ENCODE data around the gene LAMA1. TPM values are rescaled to one million over a fixed set of nuclear protein-coding genes. Genes with fewer than 3 reads are reported as not detected.

LAMA1 gene
- total RNA-seq, 1 experiment from 2014 or later = not detected

- ChIA-PET CTCF (no interaction called here), POLR2A (ENCODE audit: low non-redundant PET) (no interaction called here)
- no TSS peak for BruUV-seq (replicated peaks)
- no peak overlapping the region for H3K27ac ChIP-seq (ENCODE audit: low read depth, low read length, poor library complexity, severe bottlenecking)
- TF ChIP-seq CTCF (conservative IDR thresholded peaks at IDR 0.05; ENCODE audit: low read depth, low read length) = no peak
- no peak for TF ChIP-seq EZH2 (IDR thresholded peaks at IDR 0.05; ENCODE audit: borderline replicate concordance, low read depth, low read length, poor library complexity, severe bottlenecking)
- intact Hi-C loops (cut with micrococcal nuclease; ENCODE audit: unreplicated experiment) = no loop called here
- no peak overlapping the region for H3K4me3 ChIP-seq (ENCODE audit: low read depth, low read length, poor library complexity, severe bottlenecking)
- no peaks in the 10 kb centered on the region for H3K27me3 ChIP-seq (replicated peaks; ENCODE audit: insufficient read depth, low read depth, low read length, poor library complexity)
- peaks cover 3% of the 10 kb centered on the region for H3K9me3 ChIP-seq (ENCODE audit: low read depth, low read length, poor library complexity, severe bottlenecking)
- no peaks in the 10 kb centered on the region for H3K36me3 ChIP-seq (ENCODE audit: insufficient read depth, low read length, poor library complexity, severe bottlenecking)
- no peaks in the 10 kb centered on the region for H3K4me1 ChIP-seq (ENCODE audit: insufficient read depth, low read length, poor library complexity, severe bottlenecking)
- no peak for DNase-seq (ENCODE audit: low spot score)
These were observed 80.1 kb downstream of the LAMA1 start for GRCh38 chr18:7037470-7037869.

DNA sequence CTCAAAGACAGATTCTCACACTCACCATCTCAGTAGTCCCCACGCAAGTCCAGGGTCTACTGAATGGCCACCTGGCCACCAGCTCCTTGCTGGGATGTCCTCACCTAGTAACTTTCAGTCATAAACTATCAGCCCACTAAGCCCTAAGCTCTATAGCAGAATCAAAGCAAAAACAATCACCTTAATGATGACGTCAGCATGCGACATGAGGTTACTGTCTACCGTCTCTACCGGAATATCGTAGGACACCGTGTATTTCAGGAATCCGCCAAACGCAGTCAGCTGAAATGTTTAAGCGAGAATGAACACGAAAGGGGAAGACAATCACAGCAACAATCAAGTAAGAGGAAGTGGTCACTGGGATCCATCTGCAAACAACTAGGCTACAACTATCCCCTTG is 81.8 kb downstream of the LAMA1 start:
- H3K36me3 ChIP-seq (ENCODE audit: insufficient read depth, low read length, poor library complexity, severe bottlenecking) = no peaks in the 10 kb centered on the region
- ChIA-PET CTCF (no interaction called here), POLR2A (ENCODE audit: low non-redundant PET) (no interaction called here)
- H3K27me3 ChIP-seq (replicated peaks; ENCODE audit: insufficient read depth, low read depth, low read length, poor library complexity) = no peaks in the 10 kb centered on the region
- no peaks in the 10 kb centered on the region for H3K4me1 ChIP-seq (ENCODE audit: insufficient read depth, low read length, poor library complexity, severe bottlenecking)
- TF ChIP-seq CTCF (conservative IDR thresholded peaks at IDR 0.05; ENCODE audit: low read depth, low read length) (no peak), EZH2 (IDR thresholded peaks at IDR 0.05; ENCODE audit: borderline replicate concordance, low read depth, low read length, poor library complexity, severe bottlenecking) (no peak)
- intact Hi-C loops (cut with micrococcal nuclease; ENCODE audit: unreplicated experiment) = no loop called here
- no peak overlapping the region for H3K27ac ChIP-seq (ENCODE audit: low read depth, low read length, poor library complexity, severe bottlenecking)
- H3K9me3 ChIP-seq (ENCODE audit: low read depth, low read length, poor library complexity, severe bottlenecking) = peaks cover 6% of the 10 kb centered on the region
- BruUV-seq (replicated peaks) = no TSS peak
- H3K4me3 ChIP-seq (ENCODE audit: low read depth, low read length, poor library complexity, severe bottlenecking) = no peak overlapping the region
- DNase-seq (ENCODE audit: low spot score) = no peak

DNA sequence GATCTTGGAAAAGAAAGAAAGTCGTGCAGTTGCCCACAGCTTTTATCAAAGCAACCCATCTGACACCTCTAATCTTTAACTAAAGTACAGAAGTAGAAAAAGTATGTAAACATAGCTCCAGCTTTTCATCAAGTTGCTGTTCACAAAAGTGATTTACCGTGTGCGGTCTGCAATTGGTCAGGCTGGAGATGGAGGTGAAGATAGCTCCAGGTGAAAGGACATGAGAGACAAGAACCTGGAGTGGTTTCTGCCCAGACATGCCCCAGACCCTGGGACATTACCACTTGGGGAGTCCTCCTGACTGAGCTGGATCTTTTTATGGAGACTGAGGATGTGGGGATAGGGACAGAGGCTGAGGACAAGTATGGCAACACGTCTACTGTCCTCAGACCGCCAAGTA is 82.7 kb downstream of the LAMA1 start:
- Histone ChIP-seq H3K27ac (ENCODE audit: low read depth, low read length, poor library complexity, severe bottlenecking) (no peak overlapping the region), H3K9me3 (ENCODE audit: low read depth, low read length, poor library complexity, severe bottlenecking) (peaks cover 6% of the 10 kb centered on the region), H3K4me1 (ENCODE audit: insufficient read depth, low read length, poor library complexity, severe bottlenecking) (no peaks in the 10 kb centered on the region), H3K4me3 (ENCODE audit: low read depth, low read length, poor library complexity, severe bottlenecking) (no peak overlapping the region), H3K36me3 (ENCODE audit: insufficient read depth, low read length, poor library complexity, severe bottlenecking) (no peaks in the 10 kb centered on the region), H3K27me3 (replicated peaks; ENCODE audit: insufficient read depth, low read depth, low read length, poor library complexity) (no peaks in the 10 kb centered on the region)
- no TSS peak for BruUV-seq (replicated peaks)
- DNase-seq (ENCODE audit: low spot score) = no peak
- CTCF ChIA-PET = no interaction called here
- TF ChIP-seq CTCF (conservative IDR thresholded peaks at IDR 0.05; ENCODE audit: low read depth, low read length) = no peak
- TF ChIP-seq EZH2 (IDR thresholded peaks at IDR 0.05; ENCODE audit: borderline replicate concordance, low read depth, low read length, poor library complexity, severe bottlenecking) = no peak
- intact Hi-C loops (cut with micrococcal nuclease; ENCODE audit: unreplicated experiment) = no loop called here
- POLR2A ChIA-PET (ENCODE audit: low non-redundant PET) = no interaction called here
